Hepatocyte (in vitro differentiated cells): ENCODE measurements around the gene MEN1.

ENCODE experiments used
- CTCF ChIP-seq: fragments of 200-600 bp; sonication (generic); IDR thresholded peaks from 2 replicates; pipeline ENCODE4 v1.5.1; 2016; ENCODE audit warnings: antibody characterized with exemption, mild to moderate bottlenecking; ENCODE audit not compliant: poor library complexity
- EZH2 ChIP-seq: fragments of 200-600 bp; sonication (generic); IDR thresholded peaks from 2 replicates; pipeline ENCODE4 v1.6.1; 2016; ENCODE audit warnings: antibody characterized with exemption, mild to moderate bottlenecking, borderline replicate concordance

DNA sequence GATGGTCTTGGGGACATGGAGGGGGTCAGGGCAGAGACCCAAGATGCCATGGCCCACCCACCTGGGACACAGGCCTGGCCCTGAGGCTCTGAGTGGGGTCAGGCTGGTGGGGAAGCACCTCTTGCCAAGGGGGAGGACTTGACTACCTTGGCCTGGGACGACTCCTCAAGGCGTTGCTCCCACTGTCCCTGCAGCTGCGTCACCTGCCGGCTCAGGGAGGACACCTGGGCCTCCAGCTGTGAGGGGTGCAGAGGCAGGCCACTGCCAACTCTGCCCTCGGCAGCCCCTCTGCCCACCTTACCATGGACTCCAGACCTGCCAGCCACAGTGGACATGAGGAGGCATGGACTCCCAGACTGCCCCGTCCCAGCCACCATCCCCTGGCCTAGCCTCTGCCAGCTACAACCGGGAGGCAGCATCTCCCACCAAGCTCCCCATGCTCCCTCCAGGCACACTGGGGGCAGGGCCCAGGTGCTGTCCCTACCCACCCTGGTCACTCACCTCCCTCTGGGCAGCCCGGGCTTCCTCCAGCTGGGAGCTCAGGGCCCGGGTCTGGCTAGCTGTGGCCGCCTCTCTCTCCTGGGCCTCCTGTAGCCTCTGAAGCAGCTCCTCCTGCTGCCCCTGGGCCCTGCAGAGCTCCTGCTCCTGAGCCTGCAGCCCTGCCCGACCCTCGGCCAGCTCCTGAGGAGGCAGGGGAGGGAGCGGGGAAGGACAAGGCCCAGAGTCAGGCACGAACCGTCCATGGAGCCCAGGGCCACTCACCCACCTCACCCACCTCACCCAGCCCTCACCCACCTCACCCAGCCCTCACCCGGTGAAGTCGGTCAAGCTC is 25.5 kb upstream of the MEN1 start:
- TF ChIP-seq CTCF (no peak), EZH2 (no peak)
